Thyroid gland (tissue), 4 donors: ENCODE results near the gene ACSL3.

ENCODE experiments used
- POLR2A ChIP-seq, 2 donors: fragments of 450-650 bp; IDR thresholded peaks; one replicate each; pipeline ENCODE4 v1.6.1; 2017; ENCODE audit warnings: antibody characterized with exemption in 2 of 2, mild to moderate bottlenecking in 2 of 2, moderate library complexity in 1 of 2
- TF ChIP-seq, protein P1 (sequence below), 6 experiments: fragments of 200-600 bp in 3 of 6; fragments of 450-650 bp in 3 of 6; sonication (generic) in 3 of 6; IDR thresholded peaks; one replicate each; pipeline ENCODE4 v1.5.1; 2016 to 2019; ENCODE audit warnings: antibody characterized with exemption in 6 of 6, mild to moderate bottlenecking in 2 of 6, inconsistent platforms in 1 of 6, moderate library complexity in 1 of 6

DNA sequence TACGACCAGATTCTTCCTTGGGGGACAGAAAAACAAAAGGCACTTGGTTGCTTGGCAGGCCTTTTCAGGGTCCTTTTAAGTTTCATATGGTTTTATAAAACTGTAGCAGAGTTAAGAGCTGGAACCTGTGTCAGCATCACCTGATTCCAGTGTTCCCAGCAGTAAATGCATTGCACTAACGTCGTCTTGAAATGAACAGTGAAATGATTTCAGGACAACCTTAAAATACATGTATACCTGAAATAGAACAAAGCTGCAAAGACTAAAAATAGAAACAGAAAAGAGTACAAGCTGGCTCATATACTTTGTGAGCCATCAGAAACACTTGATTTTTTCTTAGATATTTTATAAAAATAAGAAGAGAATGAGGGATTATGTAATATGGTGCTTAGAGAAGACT is 51.9 kb downstream of the ACSL3 start:
- no peak for TF ChIP-seq POLR2A (IDR thresholded peaks at IDR 0.05)
- TF ChIP-seq, protein P1, sequence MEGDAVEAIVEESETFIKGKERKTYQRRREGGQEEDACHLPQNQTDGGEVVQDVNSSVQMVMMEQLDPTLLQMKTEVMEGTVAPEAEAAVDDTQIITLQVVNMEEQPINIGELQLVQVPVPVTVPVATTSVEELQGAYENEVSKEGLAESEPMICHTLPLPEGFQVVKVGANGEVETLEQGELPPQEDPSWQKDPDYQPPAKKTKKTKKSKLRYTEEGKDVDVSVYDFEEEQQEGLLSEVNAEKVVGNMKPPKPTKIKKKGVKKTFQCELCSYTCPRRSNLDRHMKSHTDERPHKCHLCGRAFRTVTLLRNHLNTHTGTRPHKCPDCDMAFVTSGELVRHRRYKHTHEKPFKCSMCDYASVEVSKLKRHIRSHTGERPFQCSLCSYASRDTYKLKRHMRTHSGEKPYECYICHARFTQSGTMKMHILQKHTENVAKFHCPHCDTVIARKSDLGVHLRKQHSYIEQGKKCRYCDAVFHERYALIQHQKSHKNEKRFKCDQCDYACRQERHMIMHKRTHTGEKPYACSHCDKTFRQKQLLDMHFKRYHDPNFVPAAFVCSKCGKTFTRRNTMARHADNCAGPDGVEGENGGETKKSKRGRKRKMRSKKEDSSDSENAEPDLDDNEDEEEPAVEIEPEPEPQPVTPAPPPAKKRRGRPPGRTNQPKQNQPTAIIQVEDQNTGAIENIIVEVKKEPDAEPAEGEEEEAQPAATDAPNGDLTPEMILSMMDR (IDR thresholded peaks at IDR 0.05) = no peak
